AG09319 (cell line): ENCODE data around the gene IL1R1.

ENCODE experiments used
- DNase-seq: peaks from one replicate; pipeline ENCODE4 v3.0.0-alpha.2; 2010; ENCODE audit warnings: low read depth; ENCODE audit errors: extremely low read depth
- TF ChIP-seq, protein P1 (sequence below): IDR thresholded peaks from 2 replicates; pipeline ENCODE4 v1.5.1; 2011; ENCODE audit warnings: low read depth, mild to moderate bottlenecking, inconsistent platforms, low read length, moderate library complexity

The IL1R1 gene

GRCh38 chr2:102107741-102108070, 34.8 kb upstream of the IL1R1 start:
- TF ChIP-seq, protein P1, sequence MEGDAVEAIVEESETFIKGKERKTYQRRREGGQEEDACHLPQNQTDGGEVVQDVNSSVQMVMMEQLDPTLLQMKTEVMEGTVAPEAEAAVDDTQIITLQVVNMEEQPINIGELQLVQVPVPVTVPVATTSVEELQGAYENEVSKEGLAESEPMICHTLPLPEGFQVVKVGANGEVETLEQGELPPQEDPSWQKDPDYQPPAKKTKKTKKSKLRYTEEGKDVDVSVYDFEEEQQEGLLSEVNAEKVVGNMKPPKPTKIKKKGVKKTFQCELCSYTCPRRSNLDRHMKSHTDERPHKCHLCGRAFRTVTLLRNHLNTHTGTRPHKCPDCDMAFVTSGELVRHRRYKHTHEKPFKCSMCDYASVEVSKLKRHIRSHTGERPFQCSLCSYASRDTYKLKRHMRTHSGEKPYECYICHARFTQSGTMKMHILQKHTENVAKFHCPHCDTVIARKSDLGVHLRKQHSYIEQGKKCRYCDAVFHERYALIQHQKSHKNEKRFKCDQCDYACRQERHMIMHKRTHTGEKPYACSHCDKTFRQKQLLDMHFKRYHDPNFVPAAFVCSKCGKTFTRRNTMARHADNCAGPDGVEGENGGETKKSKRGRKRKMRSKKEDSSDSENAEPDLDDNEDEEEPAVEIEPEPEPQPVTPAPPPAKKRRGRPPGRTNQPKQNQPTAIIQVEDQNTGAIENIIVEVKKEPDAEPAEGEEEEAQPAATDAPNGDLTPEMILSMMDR, result no peak
- DNase-seq, result no peak

GRCh38 chr2:102109016-102109415, 33.5 kb upstream of the IL1R1 start:
- TF ChIP-seq, protein P1, result no peak
- DNase-seq, result no peak

GRCh38 chr2:102110171-102110570, 32.4 kb upstream of the IL1R1 start:
- DNase-seq, result no peak
- TF ChIP-seq, protein P1, result no peak

DNA sequence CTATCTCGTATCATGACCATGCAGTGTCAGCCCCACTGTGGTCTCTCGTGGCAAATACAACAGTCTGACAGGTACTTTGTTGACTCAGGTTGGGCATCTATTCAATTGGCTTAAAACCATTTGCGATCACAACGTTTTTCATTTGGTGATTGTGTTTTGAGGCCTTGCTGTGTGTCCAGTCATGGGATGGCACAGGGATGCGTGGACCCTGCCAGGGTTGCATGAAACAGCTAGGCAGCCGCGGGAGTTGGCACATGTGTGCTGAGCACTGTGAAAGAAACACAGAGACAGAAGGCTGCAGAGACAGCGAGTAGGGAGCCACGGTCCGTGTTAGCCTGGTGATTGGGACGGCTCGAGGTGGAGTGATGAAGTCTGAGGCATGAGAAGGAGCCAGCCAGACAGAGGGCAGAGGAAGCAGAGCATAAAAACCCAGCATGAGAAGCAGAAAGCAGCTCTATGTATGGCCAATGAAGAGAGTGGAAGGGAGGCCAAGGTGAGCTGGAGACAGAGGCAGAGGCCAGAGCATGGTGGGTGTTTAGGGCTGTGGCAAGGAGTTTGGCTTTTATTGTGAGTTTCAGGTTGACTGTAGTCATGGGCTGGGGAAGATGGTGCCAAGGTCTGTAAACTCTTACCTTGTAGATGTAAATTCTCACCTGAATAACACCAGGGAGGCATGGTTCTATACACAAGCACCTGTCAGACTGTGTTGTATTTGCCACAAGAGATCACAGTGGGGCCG, 31.8 kb upstream of the IL1R1 start:
- TF ChIP-seq, protein P1, result no peak

GRCh38 chr2:102111823-102112222, 30.7 kb upstream of the IL1R1 start:
- TF ChIP-seq, protein P1, result no peak
- DNase-seq, result no peak

More for the DNA sequence above, 31.8 kb upstream of the IL1R1 start:
- no peak for DNase-seq

DNA sequence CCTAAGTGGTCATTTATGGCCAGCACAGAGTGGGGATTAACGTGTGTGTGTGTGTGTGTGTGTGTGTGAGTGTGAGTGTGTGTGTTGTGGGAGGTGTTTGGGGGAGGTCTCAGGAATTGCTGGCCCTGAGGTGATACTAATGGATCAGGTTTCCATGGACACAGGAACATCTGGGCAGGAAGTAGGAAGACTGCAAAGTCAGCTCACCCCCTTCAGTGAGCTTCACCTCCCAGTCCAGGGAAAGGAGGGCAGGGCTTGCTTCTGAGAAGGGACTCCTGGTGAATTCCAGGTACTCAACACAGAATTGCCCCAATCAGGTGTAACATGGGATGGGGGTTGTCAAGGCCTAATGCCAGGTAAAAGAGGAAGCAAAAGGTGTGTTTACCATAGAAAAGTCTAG, 30.3 kb upstream of the IL1R1 start:
- no peak for DNase-seq
- TF ChIP-seq, protein P1, result no peak

DNA sequence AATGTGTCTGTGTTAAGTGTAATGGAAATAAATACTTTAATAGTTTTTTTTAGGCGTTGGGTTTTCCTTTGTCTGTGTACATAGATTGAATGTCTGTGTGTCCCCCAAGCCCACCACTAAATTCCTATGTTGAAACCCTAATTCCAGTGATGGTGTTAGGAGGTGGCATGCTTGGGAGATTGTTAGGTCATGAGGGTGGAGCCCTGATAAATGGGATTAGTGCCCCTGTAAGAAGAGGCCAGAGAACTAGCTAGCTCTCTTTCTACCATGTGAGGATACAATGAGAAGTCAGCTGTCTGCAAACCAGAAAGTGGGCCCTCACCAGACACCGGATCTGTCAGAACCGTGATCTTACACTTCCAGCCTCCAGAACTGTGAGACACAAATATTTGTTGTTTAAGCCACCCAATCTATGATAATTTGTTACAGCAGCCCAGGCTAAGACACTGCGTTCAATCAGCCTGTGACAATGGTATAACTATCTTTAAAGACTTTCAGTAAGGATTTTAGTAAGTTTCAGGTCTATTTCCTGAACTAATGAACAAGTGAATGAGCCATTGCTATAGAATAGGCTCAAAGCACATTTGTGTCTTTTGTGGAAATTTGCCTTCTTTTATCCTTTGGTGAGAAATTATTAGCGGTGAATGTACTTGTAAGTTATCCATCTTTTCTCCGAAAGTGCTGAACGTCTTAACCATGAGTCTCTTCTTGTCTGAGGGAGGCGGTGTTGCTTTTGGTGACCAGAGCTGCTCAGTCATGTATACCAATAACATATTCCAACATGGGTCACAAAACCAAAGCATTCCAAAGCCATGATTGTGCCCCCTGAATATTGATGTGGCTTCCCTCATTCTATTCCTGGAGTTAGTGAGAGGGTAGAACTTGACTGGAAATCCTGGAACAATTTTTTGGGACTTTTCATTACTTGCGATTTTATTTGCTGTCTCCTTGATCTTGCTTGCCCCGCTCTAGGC, 29.6 kb upstream of the IL1R1 start:
- TF ChIP-seq, protein P1, result no peak
- DNase-seq, result no peak
